Naive thymus-derived CD4-positive, alpha-beta T cell (primary cell): ENCODE measurements around the gene DGCR8. TPM values are rescaled to one million over a fixed set of nuclear protein-coding genes. Genes with fewer than 3 reads are reported as not detected.
A peak's percentile ranks its signal among the peaks of the same experiment; 100 is the strongest.

Experiments used
- ATAC-seq: fragments of 150-1000 bp; cut with Tn5 transposase; 2 replicates; pipeline ENCODE4 v1.10.0; 2021; ENCODE audit warnings: mild to moderate bottlenecking, moderate library complexity
- CTCF ChIA-PET: fragments of 350-600 bp; sonication (Branson Sonifier 250); formaldehyde crosslinking; loops from one replicate; lab custom pipeline; 2021; ENCODE audit warnings: antibody characterized with exemption; lab: Charles Lee
- POLR2A ChIA-PET: fragments of 350-600 bp; sonication (Branson Sonifier 250); formaldehyde crosslinking; loops from one replicate; lab custom pipeline; 2021; ENCODE audit warnings: antibody characterized with exemption, inconsistent platforms; lab: Charles Lee
- DNase-seq, 9 donors: peaks; one replicate each; pipeline versions ENCODE4 v3.0.0 to v3.0.0-alpha.2; 2020 to 2022; ENCODE audit warnings: mixed read lengths in 1 of 9
- H3K27ac ChIP-seq: one replicate; pipeline ENCODE4 v1.7.0; 2013; ENCODE audit warnings: mild to moderate bottlenecking, low read depth, low read length, moderate library complexity
- H3K27me3 ChIP-seq, 2 donors: one replicate each; pipeline ENCODE4 v1.7.0; 2013; ENCODE audit warnings: low read length in 2 of 2, mild to moderate bottlenecking in 2 of 2, moderate library complexity in 2 of 2; ENCODE audit not compliant: control insufficient read depth in 2 of 2, insufficient read depth in 2 of 2
- H3K36me3 ChIP-seq, 3 experiments: 1 replicate in 2 of 3; 2 replicates in 1 of 3; pipeline ENCODE4 v1.7.0; 2013; ENCODE audit warnings: low read length in 3 of 3, mild to moderate bottlenecking in 3 of 3, moderate library complexity in 1 of 3; ENCODE audit not compliant: insufficient read depth in 3 of 3, control insufficient read depth in 2 of 3
- H3K4me1 ChIP-seq, 2 donors: one replicate each; pipeline ENCODE4 v1.7.0; 2013; ENCODE audit warnings: low read length in 2 of 2, mild to moderate bottlenecking in 2 of 2, moderate library complexity in 1 of 2; ENCODE audit not compliant: control insufficient read depth in 2 of 2, insufficient read depth in 2 of 2
- H3K4me3 ChIP-seq: 2 replicates; pipeline ENCODE4 v1.7.0; 2013; ENCODE audit warnings: mild to moderate bottlenecking, low read length
- H3K9me3 ChIP-seq, 3 experiments: 1 replicate in 2 of 3; 2 replicates in 1 of 3; pipeline ENCODE4 v1.7.0; 2013; ENCODE audit warnings: low read length in 3 of 3; ENCODE audit not compliant: control insufficient read depth in 2 of 3
- H3K27ac Mint-ChIP-seq, 9 donors: one replicate each; pipeline ENCODE4 v1.8.0; 2020 to 2022; ENCODE audit warnings: mixed read lengths in 9 of 9, mild to moderate bottlenecking in 8 of 9, moderate library complexity in 5 of 9, inconsistent platforms in 2 of 9
- H3K27me3 Mint-ChIP-seq, 5 donors: one replicate each; pipeline ENCODE4 v1.8.0; 2021 to 2022; ENCODE audit warnings: mixed read lengths in 5 of 5, mild to moderate bottlenecking in 1 of 5
- H3K36me3 Mint-ChIP-seq, 5 donors: one replicate each; pipeline ENCODE4 v1.8.0; 2020 to 2022; ENCODE audit warnings: mixed read lengths in 5 of 5, mild to moderate bottlenecking in 3 of 5, inconsistent platforms in 1 of 5
- H3K4me1 Mint-ChIP-seq, 7 donors: one replicate each; pipeline ENCODE4 v1.8.0; 2020 to 2022; ENCODE audit warnings: mixed read lengths in 7 of 7, mild to moderate bottlenecking in 3 of 7, inconsistent platforms in 1 of 7
- H3K4me3 Mint-ChIP-seq, 10 donors: one replicate each; pipeline ENCODE4 v1.8.0; 2020 to 2022; ENCODE audit warnings: mild to moderate bottlenecking in 10 of 10, mixed read lengths in 10 of 10, moderate library complexity in 6 of 10, inconsistent platforms in 2 of 10
- H3K9me3 Mint-ChIP-seq, 11 donors: one replicate each; pipeline ENCODE4 v1.8.0; 2020 to 2022; ENCODE audit warnings: mixed read lengths in 11 of 11, mild to moderate bottlenecking in 4 of 11, inconsistent platforms in 1 of 11, moderate library complexity in 1 of 11
- intact Hi-C, 2 donors: fragments of 100-400 bp; cut with micrococcal nuclease; formaldehyde crosslinking; loops; one replicate each; pipeline ENCODE4 v1.15.1; 2023
- polyA plus RNA-seq, 2 donors: library from polyadenylated mRNA; unstranded; fragments of 300-500 nt; fragmentation: Illumina TruSeq; gene quantifications; one replicate each; pipeline ENCODE4 v1.2.3, GENCODE V29; 2021
- total RNA-seq, 6 experiments: library from RNA in 5 of 6; stranded (reverse) in 5 of 6; gene quantifications; 1 replicate in 5 of 6; 2 replicates in 1 of 6; pipeline ENCODE4 v1.2.3 and lab custom pipeline; 2021 to 2026

DGCR8 gene
- total and polyA plus RNA-seq, 7 experiments from 2014 or later: 4.1 to 63.6 (median 37.4) TPM

GRCh38 chr22:20126284-20127029 lies 46.4 kb downstream of the DGCR8 start:
- POLR2A ChIA-PET: no interaction called here
- no peak overlapping the region for H3K4me3 ChIP-seq
- ATAC-seq: no peak
- H3K4me1 Mint-ChIP-seq: peaks cover 0 to 18% (median 14%) of the 10 kb centered on the region in 7 donors
- CTCF ChIA-PET: no interaction called here
- intact Hi-C loops: no loop called here
- H3K4me3 Mint-ChIP-seq: no peak overlapping the region
- no peak overlapping the region for H3K27ac ChIP-seq
- H3K9me3 ChIP-seq: no peaks in the 10 kb centered on the region
- no peaks in the 10 kb centered on the region for H3K27me3 Mint-ChIP-seq
- peaks cover 9 to 13% of the 10 kb centered on the region in 2 donors for H3K4me1 ChIP-seq
- peaks cover 0 to 2% (median 0%) of the 10 kb centered on the region in 11 donors for H3K9me3 Mint-ChIP-seq
- no peak for DNase-seq
- no peak overlapping the region for H3K27ac Mint-ChIP-seq
- H3K27me3 ChIP-seq: no peaks in the 10 kb centered on the region
- H3K36me3 ChIP-seq: peaks cover 0 to 56% (median 8%) of the 10 kb centered on the region in 3 experiments
- H3K36me3 Mint-ChIP-seq: peaks cover 0 to 10% (median 5%) of the 10 kb centered on the region in 5 donors

DNA sequence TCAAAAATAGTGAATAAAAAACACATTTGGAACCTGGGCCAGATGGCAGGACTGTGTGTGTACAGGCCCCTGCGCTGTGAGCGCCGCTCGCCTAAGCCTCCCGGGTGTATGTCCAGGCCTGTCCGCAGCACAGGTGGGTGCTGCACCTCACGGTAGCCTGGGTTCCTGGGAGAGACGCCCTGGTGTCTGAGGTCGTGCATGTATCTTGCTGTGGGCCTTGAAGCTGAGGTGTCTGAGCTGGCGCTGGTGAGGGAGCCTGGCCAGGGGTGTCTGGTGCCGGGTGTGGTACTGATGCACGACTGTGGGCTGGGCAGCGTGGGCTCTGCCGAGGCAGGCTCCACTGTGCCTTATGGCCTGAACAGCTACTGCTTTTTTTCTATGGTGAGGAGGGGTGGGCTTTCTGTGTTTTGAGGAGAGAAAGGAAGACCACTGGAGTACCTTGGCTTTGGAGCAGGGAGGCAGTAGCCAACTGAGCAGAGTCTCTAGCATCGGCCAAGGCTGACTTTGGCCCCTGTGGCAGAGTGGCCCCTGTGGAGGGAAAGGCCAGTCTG lies 47.4 kb downstream of the DGCR8 start:
- Histone ChIP-seq H3K27ac (no peak overlapping the region), H3K4me1 (peaks cover 11 to 13% of the 10 kb centered on the region in 2 donors), H3K27me3 (no peaks in the 10 kb centered on the region), H3K4me3 (no peak overlapping the region), H3K36me3 (peaks cover 0 to 47% (median 5%) of the 10 kb centered on the region in 3 experiments), H3K9me3 (no peaks in the 10 kb centered on the region)
- DNase-seq (no peak), ATAC-seq (no peak)
- ChIA-PET POLR2A (no interaction called here), CTCF (interaction anchor here (1.0 kb wide), 1 partner anchor 24 kb away, joined by 3 read pairs; no protein-coding TSS in a partner anchor)
- H3K36me3 Mint-ChIP-seq: peaks cover 0 to 6% (median 5%) of the 10 kb centered on the region in 5 donors
- H3K27ac Mint-ChIP-seq: peak overlapping the region in 4 of 9 donors; percentile 17 to 78 (median 26)
- H3K4me3 Mint-ChIP-seq: no peak overlapping the region
- intact Hi-C loops: no loop called here
- peaks cover 0 to 2% (median 0%) of the 10 kb centered on the region in 11 donors for H3K9me3 Mint-ChIP-seq
- peaks cover 0 to 16% (median 9%) of the 10 kb centered on the region in 7 donors for H3K4me1 Mint-ChIP-seq
- H3K27me3 Mint-ChIP-seq: no peaks in the 10 kb centered on the region

DNA sequence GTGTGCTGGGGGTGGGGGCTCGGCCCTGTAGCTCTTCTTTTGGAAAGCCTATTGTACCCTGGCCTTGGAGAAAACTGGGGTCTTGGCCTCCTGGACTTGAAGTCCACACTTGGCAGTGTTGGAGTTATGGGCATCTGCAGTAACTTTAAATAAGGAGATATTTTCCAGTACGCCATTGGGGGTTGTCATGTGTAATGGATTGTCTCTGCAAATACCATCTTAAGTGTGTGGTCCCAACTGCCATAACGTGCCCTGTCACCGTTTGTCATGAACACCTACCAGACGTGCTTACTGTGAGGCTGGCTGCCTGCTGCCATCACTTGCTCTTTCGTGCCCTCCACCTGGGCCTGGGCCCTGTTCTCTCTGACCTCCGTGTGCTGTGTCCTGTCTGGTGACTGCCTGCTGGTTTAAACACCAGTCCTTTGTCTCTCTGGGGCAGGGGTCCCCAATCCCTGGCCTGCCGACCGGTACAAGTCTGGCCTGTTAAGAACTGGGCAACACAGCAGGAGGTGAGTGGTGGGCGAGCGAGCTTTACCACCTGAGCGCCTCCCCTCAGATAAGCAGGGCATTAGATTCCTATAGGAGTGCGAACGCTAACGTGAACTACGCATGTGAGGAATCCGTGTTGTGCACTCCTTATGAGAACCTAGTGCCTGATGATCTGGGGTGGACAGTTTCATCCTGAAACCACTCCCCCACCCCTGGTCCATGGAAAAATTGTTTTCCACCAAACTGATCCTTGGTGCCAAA lies 48.0 kb downstream of the DGCR8 start:
- CTCF ChIA-PET: interaction anchor here (0.6 to 1.0 kb wide), 4 partner anchors 24 to 290 kb away, joined by 3 read pairs; no protein-coding TSS in a partner anchor
- Mint-ChIP-seq H3K27ac (peak overlapping the region in 7 of 9 donors; percentile 9 to 78 (median 28)), H3K27me3 (no peaks in the 10 kb centered on the region), H3K4me3 (no peak overlapping the region), H3K4me1 (peaks cover 0 to 19% (median 13%) of the 10 kb centered on the region in 7 donors), H3K36me3 (peaks cover 0 to 6% (median 4%) of the 10 kb centered on the region in 5 donors), H3K9me3 (peaks cover 0 to 2% (median 0%) of the 10 kb centered on the region in 11 donors)
- Histone ChIP-seq H3K4me3 (no peak overlapping the region), H3K9me3 (no peaks in the 10 kb centered on the region), H3K27me3 (no peaks in the 10 kb centered on the region), H3K36me3 (peaks cover 0 to 41% (median 5%) of the 10 kb centered on the region in 3 experiments), H3K4me1 (peaks cover 17 to 19% of the 10 kb centered on the region in 2 donors), H3K27ac (peak overlapping the region; percentile 33)
- ATAC-seq (no peak), DNase-seq (no peak)
- POLR2A ChIA-PET: no interaction called here
- intact Hi-C loops: no loop called here

GRCh38 chr22:20128619-20128901 lies 48.5 kb downstream of the DGCR8 start:
- Histone ChIP-seq H3K4me3 (no peak overlapping the region), H3K4me1 (peaks cover 19 to 20% of the 10 kb centered on the region in 2 donors), H3K27me3 (no peaks in the 10 kb centered on the region), H3K36me3 (peaks cover 0 to 36% (median 5%) of the 10 kb centered on the region in 3 experiments), H3K9me3 (no peaks in the 10 kb centered on the region), H3K27ac (peak overlapping the region; percentile 33)
- Mint-ChIP-seq H3K4me3 (no peak overlapping the region), H3K4me1 (peaks cover 0 to 24% (median 18%) of the 10 kb centered on the region in 7 donors), H3K27ac (peak overlapping the region in 5 of 9 donors; percentile 25 to 87 (median 51)), H3K27me3 (no peaks in the 10 kb centered on the region), H3K36me3 (peaks cover 0 to 6% (median 4%) of the 10 kb centered on the region in 5 donors), H3K9me3 (peaks cover 0 to 2% (median 0%) of the 10 kb centered on the region in 11 donors)
- intact Hi-C loops: no loop called here
- ChIA-PET POLR2A (interaction anchor here (3.1 kb wide), 1 partner anchor 10 kb away, joined by 29 read pairs; the partner anchor contains the start of gene TRMT2A), CTCF (interaction anchor here (0.6 to 0.8 kb wide), 3 partner anchors 28 to 290 kb away, joined by 3 read pairs; no protein-coding TSS in a partner anchor)
- ATAC-seq: no peak
- no peak for DNase-seq

GRCh38 chr22:20128902-20129746 lies 49.1 kb downstream of the DGCR8 start:
- ChIA-PET CTCF (interaction anchor here (0.7 to 2.2 kb wide), 5 partner anchors 13 to 160 kb away, joined by 3 to 6 read pairs (median 3); partner anchors contain the start of gene RANBP1), POLR2A (interaction anchor here (1.8 to 3.1 kb wide), 3 partner anchors 11 to 265 kb away, joined by 3 to 29 read pairs (median 6); partner anchors contain the start of genes TANGO2, TRMT2A and ZNF74)
- peak overlapping the region; percentile 33 for H3K27ac ChIP-seq
- H3K9me3 Mint-ChIP-seq: peaks cover 0 to 2% (median 0%) of the 10 kb centered on the region in 11 donors
- peak overlapping the region in 7 of 10 donors; percentile 13 to 71 (median 56) for H3K4me3 Mint-ChIP-seq
- no peak overlapping the region for H3K4me3 ChIP-seq
- ATAC-seq: peak; percentile 44
- H3K27ac Mint-ChIP-seq: peak overlapping the region; percentile 9 to 87 (median 65)
- peaks cover 0 to 30% (median 5%) of the 10 kb centered on the region in 3 experiments for H3K36me3 ChIP-seq
- intact Hi-C loops: no loop called here
- no peaks in the 10 kb centered on the region for H3K9me3 ChIP-seq
- peaks cover 14 to 20% of the 10 kb centered on the region in 2 donors for H3K4me1 ChIP-seq
- peak; percentile 29 to 57 (median 49) for DNase-seq
- peaks cover 0 to 6% (median 3%) of the 10 kb centered on the region in 5 donors for H3K36me3 Mint-ChIP-seq
- H3K27me3 Mint-ChIP-seq: no peaks in the 10 kb centered on the region
- peaks cover 0 to 25% (median 22%) of the 10 kb centered on the region in 7 donors for H3K4me1 Mint-ChIP-seq
- no peaks in the 10 kb centered on the region for H3K27me3 ChIP-seq
